Liver (tissue), 3 donors: ENCODE results near the gene NLRP9.

Source experiments
- CTCF ChIP-seq: fragments of 150-350 bp; IDR thresholded peaks from 2 replicates; pipeline ENCODE4 v1.5.1; 2017; ENCODE audit warnings: improper control_type of control experiment, low read depth, low read length; ENCODE audit not compliant: missing input control
- GABPA ChIP-seq, 2 donors: IDR thresholded peaks in 1 of 2; conservative IDR thresholded peaks in 1 of 2; 2 replicates each; pipeline ENCODE4 v1.6.1; 2016; ENCODE audit warnings: antibody characterized with exemption in 2 of 2, mild to moderate bottlenecking in 1 of 2, moderate library complexity in 1 of 2
- HNF4A ChIP-seq, 2 donors: conservative IDR thresholded peaks; 2 replicates each; pipeline ENCODE4 v1.6.1; 2016; ENCODE audit warnings: antibody characterized with exemption in 2 of 2, mild to moderate bottlenecking in 2 of 2
- JUND ChIP-seq, 2 donors: IDR thresholded peaks; 2 replicates each; pipeline ENCODE4 v1.6.1; 2016; ENCODE audit warnings: antibody characterized with exemption in 2 of 2
- RAD21 ChIP-seq, 2 donors: IDR thresholded peaks; 2 replicates each; pipeline ENCODE4 v1.6.1; 2016; ENCODE audit warnings: antibody characterized with exemption in 2 of 2, mild to moderate bottlenecking in 2 of 2
- REST ChIP-seq: IDR thresholded peaks from 2 replicates; pipeline ENCODE4 v1.6.1; 2016; ENCODE audit warnings: antibody characterized with exemption, mild to moderate bottlenecking
- SP1 ChIP-seq: IDR thresholded peaks from 2 replicates; pipeline ENCODE4 v1.6.1; 2018; ENCODE audit warnings: antibody characterized with exemption, mild to moderate bottlenecking
- TAF1 ChIP-seq: conservative IDR thresholded peaks from 2 replicates; pipeline ENCODE4 v1.6.1; 2016; ENCODE audit warnings: antibody characterized with exemption, mild to moderate bottlenecking
- YY1 ChIP-seq: IDR thresholded peaks from 2 replicates; pipeline ENCODE4 v1.6.1; 2016; ENCODE audit warnings: antibody characterized with exemption, mild to moderate bottlenecking
- donor health status: healthy.
- donor health status: healthy.

- TF ChIP-seq GABPA (IDR thresholded peaks at IDR 0.05 in 1 of 2, conservative IDR thresholded peaks at IDR 0.05 in 1 of 2) (no peak), SP1 (no peak), CTCF (no peak), TAF1 (no peak), RAD21 (IDR thresholded peaks at IDR 0.05) (no peak), HNF4A (conservative IDR thresholded peaks at IDR 0.05) (no peak), JUND (IDR thresholded peaks at IDR 0.05) (no peak), REST (no peak), YY1 (no peak)
Measured at GRCh38 chr19:55691561-55692481, 46.4 kb downstream of the NLRP9 start.
